CD4-positive, alpha-beta T cell treated with Interleukin-10 for 1 hour (primary cell): Measurements from ENCODE around the gene NEDD4L.

Experiments used
- DNase-seq: peaks from one replicate; pipeline ENCODE4 v3.0.0-alpha.2; 2020

Gene NEDD4L

GRCh38 chr18:58300867-58301266, 256.8 kb downstream of the NEDD4L start:
- no peak for DNase-seq

- no peak for DNase-seq
Measured at GRCh38 chr18:58302811-58303210, 258.8 kb downstream of the NEDD4L start.

- peak; percentile 41 for DNase-seq
Measured at GRCh38 chr18:58303363-58303762, 259.3 kb downstream of the NEDD4L start.

GRCh38 chr18:58305792-58306191, 261.8 kb downstream of the NEDD4L start:
- DNase-seq: no peak

GRCh38 chr18:58307441-58307840, 263.4 kb downstream of the NEDD4L start:
- no peak for DNase-seq

GRCh38 chr18:58308463-58308862, 264.4 kb downstream of the NEDD4L start:
- DNase-seq: no peak

- DNase-seq: no peak
Measured at GRCh38 chr18:58309099-58309498, 265.1 kb downstream of the NEDD4L start.

GRCh38 chr18:58309610-58310239, 265.7 kb downstream of the NEDD4L start:
- DNase-seq: no peak

GRCh38 chr18:58310517-58310916, 266.5 kb downstream of the NEDD4L start:
- DNase-seq: peak; percentile 37

GRCh38 chr18:58311390-58311789, 267.4 kb downstream of the NEDD4L start:
- no peak for DNase-seq

- no peak for DNase-seq
Measured at GRCh38 chr18:58313491-58314032, 269.5 kb downstream of the NEDD4L start.

GRCh38 chr18:58314284-58314683, 270.3 kb downstream of the NEDD4L start:
- DNase-seq: no peak

- no peak for DNase-seq
Measured at GRCh38 chr18:58315041-58315440, 271.0 kb downstream of the NEDD4L start.

- DNase-seq: no peak
Measured at GRCh38 chr18:58315739-58316215, 271.8 kb downstream of the NEDD4L start.

GRCh38 chr18:58316396-58317342, 272.6 kb downstream of the NEDD4L start:
- no peak for DNase-seq

GRCh38 chr18:58319719-58320118, 275.7 kb downstream of the NEDD4L start:
- no peak for DNase-seq

- no peak for DNase-seq
Measured at GRCh38 chr18:58320907-58321561, 277.0 kb downstream of the NEDD4L start.

GRCh38 chr18:58321986-58322385, 278.0 kb downstream of the NEDD4L start:
- DNase-seq: peak; percentile 68

- no peak for DNase-seq
Measured at GRCh38 chr18:58322464-58322863, 278.4 kb downstream of the NEDD4L start.

- DNase-seq: no peak
Measured at GRCh38 chr18:58323866-58324762, 280.1 kb downstream of the NEDD4L start.

GRCh38 chr18:58324824-58325480, 280.9 kb downstream of the NEDD4L start:
- DNase-seq: no peak

GRCh38 chr18:58325494-58325893, 281.5 kb downstream of the NEDD4L start:
- DNase-seq: no peak
